Fibroblast of lung (primary cell): ENCODE data around the gene TDRD9. TPM values are rescaled to one million over a fixed set of nuclear protein-coding genes. Genes with fewer than 3 reads are reported as not detected.

ENCODE experiments used
- DNase-seq, 2 donors: peaks; one replicate each; pipeline versions ENCODE4 v3.0.0 to v3.0.0-alpha.2; 2010; ENCODE audit warnings: low read depth in 2 of 2
- H2AFZ ChIP-seq: 2 replicates; pipeline ENCODE4 v1.5.1; 2012; ENCODE audit warnings: low read length, control low read depth, inconsistent platforms
- H3K27ac ChIP-seq: 2 replicates; pipeline ENCODE4 v1.5.1; 2011; ENCODE audit warnings: low read length, control low read depth; ENCODE audit not compliant: insufficient read depth
- H3K27me3 ChIP-seq: 2 replicates; pipeline ENCODE4 v1.5.1; 2011; ENCODE audit warnings: mild to moderate bottlenecking, low read length; ENCODE audit not compliant: control insufficient read depth, insufficient read depth
- H3K36me3 ChIP-seq: 2 replicates; pipeline ENCODE4 v1.5.1; 2011; ENCODE audit warnings: low read length; ENCODE audit not compliant: control insufficient read depth, insufficient read depth
- H3K4me1 ChIP-seq: 2 replicates; pipeline ENCODE4 v1.5.1; 2011; ENCODE audit warnings: low read length; ENCODE audit not compliant: control insufficient read depth, insufficient read depth; ENCODE audit errors: extremely low read depth
- H3K4me2 ChIP-seq: 2 replicates; pipeline ENCODE4 v1.5.1; 2011; ENCODE audit warnings: low read length, control low read depth; ENCODE audit not compliant: insufficient read depth; ENCODE audit errors: extremely low read depth
- H3K4me3 ChIP-seq, 4 experiments: fragments of 200-600 bp in 1 of 4; sonication (generic) in 1 of 4; replicated peaks in 1 of 4; 2 replicates each; pipeline ENCODE4 v1.5.1; 2011 to 2016; ENCODE audit warnings: low read length in 4 of 4, low read depth in 3 of 4, mild to moderate bottlenecking in 3 of 4, control low read depth in 2 of 4, inconsistent platforms in 1 of 4, mixed read lengths in 1 of 4; ENCODE audit not compliant: insufficient read depth in 1 of 4; ENCODE audit errors: control extremely low read depth in 1 of 4
- H3K79me2 ChIP-seq: 2 replicates; pipeline ENCODE4 v1.5.1; 2012; ENCODE audit warnings: mild to moderate bottlenecking, low read length, inconsistent platforms; ENCODE audit not compliant: control insufficient read depth, insufficient read depth
- H3K9ac ChIP-seq: 2 replicates; pipeline ENCODE4 v1.5.1; 2011; ENCODE audit warnings: mild to moderate bottlenecking, low read length, control low read depth; ENCODE audit not compliant: insufficient read depth
- H3K9me3 ChIP-seq: 2 replicates; pipeline ENCODE4 v1.5.1; 2012; ENCODE audit warnings: low read depth, low read length; ENCODE audit not compliant: control insufficient read depth, insufficient read depth
- H4K20me1 ChIP-seq: 2 replicates; pipeline ENCODE4 v1.5.1; 2011; ENCODE audit warnings: low read length; ENCODE audit not compliant: control insufficient read depth, insufficient read depth; ENCODE audit errors: extremely low read depth
- CTCF ChIP-seq, 2 donors: IDR thresholded peaks in 1 of 2; conservative IDR thresholded peaks in 1 of 2; 1 replicate in 1 of 2; 2 replicates in 1 of 2; pipeline ENCODE4 v1.5.1; 2011 to 2012; ENCODE audit warnings: low read length in 2 of 2, control low read depth in 1 of 2, inconsistent platforms in 1 of 2, low read depth in 1 of 2, mild to moderate bottlenecking in 1 of 2
- EZH2 ChIP-seq: IDR thresholded peaks from 2 replicates; pipeline ENCODE4 v1.5.1; 2012; ENCODE audit warnings: low read length, control low read depth, mild to moderate bottlenecking; ENCODE audit errors: missing control alignments
- polyA plus RNA-seq, 2 donors: library from polyadenylated mRNA; depleted of rRNA in 1 of 2; stranded (reverse) in 1 of 2; unstranded in 1 of 2; fragments of >200 nt; gene quantifications; 2 replicates each; pipeline ENCODE4 v1.2.1, GENCODE V29; 2011 to 2012; ENCODE audit warnings: missing spikeins in 1 of 2
- total RNA-seq: library from RNA; depleted of rRNA; stranded (reverse); fragments of >200 nt; gene quantifications from 2 replicates; pipeline ENCODE4 v1.2.1, GENCODE V29; 2014

TDRD9 gene
- total and polyA plus RNA-seq, 2 donors (not counting 1 experiment from before 2014, with no cell fraction given), result 0.28 to 0.50 TPM

DNA sequence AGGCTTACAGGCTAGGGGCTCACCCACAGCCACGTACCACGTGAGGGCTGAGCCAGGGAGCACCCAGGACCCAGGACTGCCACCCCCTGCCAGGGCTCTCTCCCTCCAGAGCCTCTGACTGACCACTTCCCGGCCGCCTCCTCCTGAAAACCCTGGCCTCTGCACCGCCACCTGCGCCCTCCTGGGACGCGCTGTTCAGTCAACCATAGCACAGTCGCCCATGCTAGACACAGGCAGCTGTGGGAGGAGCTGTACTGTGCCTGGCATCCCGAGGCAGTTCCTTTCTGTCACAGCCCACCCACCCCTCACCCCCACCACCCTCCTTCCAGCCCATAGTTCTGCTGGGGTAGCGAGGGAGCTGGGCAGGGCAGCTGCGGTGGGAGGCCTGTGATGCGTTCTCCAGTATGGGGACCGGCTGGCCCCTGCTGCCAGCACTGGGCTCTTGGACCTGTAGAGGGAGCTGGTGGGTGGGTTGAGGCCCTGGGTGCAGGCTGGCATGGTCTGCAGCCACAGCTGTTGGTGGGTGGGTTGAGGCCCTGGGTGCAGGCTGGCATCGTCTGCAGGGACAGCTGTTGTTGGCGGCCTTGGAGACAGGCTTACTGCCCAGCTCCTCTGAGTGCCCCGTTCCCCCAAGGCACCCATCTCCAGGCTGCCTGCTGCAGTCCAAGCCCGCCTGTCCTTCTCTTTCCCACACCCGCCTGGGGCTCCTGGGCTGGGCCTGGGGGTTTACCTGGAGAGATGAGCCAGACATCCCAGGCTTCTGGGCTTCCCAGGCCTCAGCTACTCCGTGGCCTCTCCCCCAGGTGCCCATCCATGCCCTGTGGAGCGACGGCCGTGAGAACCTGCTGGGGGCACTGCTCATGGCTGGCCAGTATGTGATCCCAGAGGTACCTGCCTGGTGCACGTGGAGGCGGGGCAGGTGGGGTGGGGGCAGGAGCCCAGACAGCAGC, 168.8 kb downstream of the TDRD9 start:
- Histone ChIP-seq H3K27ac (no peak overlapping the region), H3K9ac (no peak overlapping the region), H3K4me2 (no peak overlapping the region), H3K9me3 (no peaks in the 10 kb centered on the region), H3K4me3 (no peak overlapping the region), H3K36me3 (no peaks in the 10 kb centered on the region), H4K20me1 (no peaks in the 10 kb centered on the region), H3K79me2 (no peaks in the 10 kb centered on the region), H3K27me3 (no peaks in the 10 kb centered on the region), H2AFZ (no peak overlapping the region), H3K4me1 (no peaks in the 10 kb centered on the region)
- no peak for TF ChIP-seq EZH2
- TF ChIP-seq CTCF (conservative IDR thresholded peaks at IDR 0.05 in 1 of 2, IDR thresholded peaks at IDR 0.05 in 1 of 2; ENCODE audit: low read depth in 1 of 2, low read length in 2 of 2), result no peak
- no peak for DNase-seq

DNA sequence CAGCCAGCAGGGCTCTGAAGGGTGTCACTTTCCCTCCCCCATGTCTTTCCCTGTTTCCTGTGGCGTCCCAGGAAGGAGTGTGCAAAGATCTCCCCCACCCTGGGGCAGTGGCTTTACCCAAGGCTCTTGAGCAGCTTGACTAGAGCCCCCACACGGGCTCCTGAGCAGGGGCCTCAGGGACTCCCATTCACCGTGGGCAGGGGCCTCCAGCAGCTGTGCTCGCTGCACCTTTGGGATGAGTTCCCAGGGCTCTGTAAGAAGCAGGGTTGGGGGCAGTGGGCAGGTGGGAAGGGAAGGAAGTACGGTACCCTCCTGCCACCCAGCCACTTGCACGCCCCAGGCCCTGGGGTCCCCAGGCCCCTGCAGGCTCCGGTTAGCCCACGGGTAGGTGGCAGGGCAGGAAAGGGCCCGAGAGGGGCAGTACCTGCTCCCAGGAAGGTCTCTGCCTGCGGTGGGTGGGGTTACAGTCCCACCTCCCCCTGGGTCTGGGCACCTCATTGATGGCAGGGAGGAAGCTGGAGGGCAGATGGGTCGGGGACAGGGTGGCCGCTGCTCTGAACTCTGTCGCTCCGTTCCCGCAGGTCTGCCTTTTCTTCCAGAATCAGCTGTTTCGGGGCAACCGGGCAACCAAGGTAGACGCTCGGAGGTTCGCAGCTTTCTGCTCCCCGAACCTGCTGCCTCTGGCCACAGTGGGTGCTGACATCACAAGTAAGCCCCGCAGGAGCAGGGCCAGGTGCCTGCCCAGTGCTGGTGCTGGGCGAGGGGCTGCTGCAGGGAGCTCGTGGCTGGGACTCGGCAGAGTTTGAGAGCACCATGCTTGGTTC, 170.2 kb downstream of the TDRD9 start:
- Histone ChIP-seq H3K36me3 (no peaks in the 10 kb centered on the region), H2AFZ (no peak overlapping the region), H3K27me3 (no peaks in the 10 kb centered on the region), H3K27ac (no peak overlapping the region), H3K9ac (no peak overlapping the region), H3K4me2 (no peak overlapping the region), H3K79me2 (no peaks in the 10 kb centered on the region), H3K4me3 (no peak overlapping the region), H4K20me1 (no peaks in the 10 kb centered on the region), H3K9me3 (no peaks in the 10 kb centered on the region), H3K4me1 (no peaks in the 10 kb centered on the region)
- no peak for TF ChIP-seq CTCF (conservative IDR thresholded peaks at IDR 0.05 in 1 of 2, IDR thresholded peaks at IDR 0.05 in 1 of 2; ENCODE audit: low read depth in 1 of 2, low read length in 2 of 2)
- TF ChIP-seq EZH2, result no peak
- DNase-seq, result no peak
